Breast epithelium (tissue), 4 donors: Measurements from ENCODE around the gene HOXC13. TPM values are rescaled to one million over a fixed set of nuclear protein-coding genes. Genes with fewer than 3 reads are reported as not detected.

Source experiments
- DNase-seq, 2 donors: peaks; one replicate each; pipeline ENCODE4 v3.0.0-alpha.2; 2019; ENCODE audit warnings: low spot score in 2 of 2
- H3K27ac ChIP-seq, 2 donors: fragments of 200-600 bp; sonication (generic) in 1 of 2; one replicate each; pipeline ENCODE4 v1.5.1; 2016 to 2019; ENCODE audit warnings: mild to moderate bottlenecking in 1 of 2
- H3K27me3 ChIP-seq, 2 donors: fragments of 200-600 bp; sonication (generic) in 1 of 2; one replicate each; pipeline versions ENCODE4 v1.5.1 to v1.6.0; 2017 to 2019; ENCODE audit warnings: control low read depth in 1 of 2, mild to moderate bottlenecking in 1 of 2
- H3K36me3 ChIP-seq: fragments of 200-600 bp; one replicate; pipeline ENCODE4 v1.5.1; 2019
- H3K4me1 ChIP-seq, 2 donors: fragments of 200-600 bp; sonication (generic); one replicate each; pipeline ENCODE4 v1.5.1; 2016 to 2019; ENCODE audit warnings: control low read depth in 1 of 2
- H3K4me3 ChIP-seq, 3 donors: fragments of 200-600 bp; sonication (generic); 1 replicate in 2 of 3; 2 replicates in 1 of 3; pipeline ENCODE4 v1.5.1; 2016 to 2019; ENCODE audit warnings: mild to moderate bottlenecking in 3 of 3, moderate library complexity in 2 of 3
- H3K9me3 ChIP-seq, 2 donors: fragments of 200-600 bp; sonication (generic) in 1 of 2; one replicate each; pipeline ENCODE4 v1.5.1; 2016 to 2019; ENCODE audit warnings: control low read depth in 1 of 2
- CTCF ChIP-seq, 3 donors: fragments of 450-650 bp; IDR thresholded peaks; one replicate each; pipeline ENCODE4 v1.5.1; 2016 to 2017; ENCODE audit warnings: antibody characterized with exemption in 3 of 3, mild to moderate bottlenecking in 3 of 3, moderate library complexity in 3 of 3
- POLR2A ChIP-seq: fragments of 450-650 bp; IDR thresholded peaks from one replicate; pipeline ENCODE4 v1.6.1; 2016; ENCODE audit warnings: antibody characterized with exemption, mild to moderate bottlenecking, moderate library complexity
- POLR2AphosphoS5 ChIP-seq, 3 donors: sonication (generic); formaldehyde crosslinking; IDR thresholded peaks; one replicate each; pipeline ENCODE4 v1.6.1; 2017; ENCODE audit warnings: antibody characterized with exemption in 3 of 3
- intact Hi-C: fragments of 100-400 bp; cut with DNase I; formaldehyde crosslinking; loops from one replicate; pipeline ENCODE4 v1.15.1; 2023; ENCODE audit warnings: low total_unique reads
- total RNA-seq, 3 donors: library from RNA; depleted of rRNA; stranded (reverse); fragments of >200 nt; gene quantifications; one replicate each; pipeline ENCODE4 v1.1.0, GENCODE V29; 2016

Gene HOXC13
- total RNA-seq, 3 donors from 2014 or later, result 0.98 to 1.0 TPM; not detected in 1

- intact Hi-C loops, result no loop called here
- H3K36me3 ChIP-seq, result no peaks in the 10 kb centered on the region
- no peak for DNase-seq
- H3K27ac ChIP-seq, result no peak overlapping the region
- no peaks in the 10 kb centered on the region for H3K9me3 ChIP-seq
- TF ChIP-seq POLR2A (no peak), POLR2AphosphoS5 (IDR thresholded peaks at IDR 0.05) (no peak)
- H3K4me1 ChIP-seq, result no peaks in the 10 kb centered on the region
- H3K27me3 ChIP-seq, result peaks cover 22 to 92% of the 10 kb centered on the region in 2 donors
- H3K4me3 ChIP-seq, result peak overlapping the region in 1 of 3 donors; percentile 11
Measured at GRCh38 chr12:53951577-53952334, 13.1 kb downstream of the HOXC13 start.

- DNase-seq, result no peak
- H3K27ac ChIP-seq, result no peak overlapping the region
- intact Hi-C loops, result no loop called here
- no peak overlapping the region for H3K4me3 ChIP-seq
- H3K27me3 ChIP-seq, result peaks cover 19 to 94% of the 10 kb centered on the region in 2 donors
- TF ChIP-seq CTCF (IDR thresholded peaks at IDR 0.05) (no peak), POLR2A (no peak), POLR2AphosphoS5 (IDR thresholded peaks at IDR 0.05) (no peak)
- no peaks in the 10 kb centered on the region for H3K9me3 ChIP-seq
- no peaks in the 10 kb centered on the region for H3K36me3 ChIP-seq
- no peaks in the 10 kb centered on the region for H3K4me1 ChIP-seq
Measured at GRCh38 chr12:53952335-53952694, 13.7 kb downstream of the HOXC13 start.

- intact Hi-C loops, result no loop called here
- Histone ChIP-seq H3K27ac (no peak overlapping the region), H3K4me1 (no peaks in the 10 kb centered on the region), H3K4me3 (no peak overlapping the region), H3K27me3 (peaks cover 26 to 95% of the 10 kb centered on the region in 2 donors), H3K9me3 (no peaks in the 10 kb centered on the region), H3K36me3 (no peaks in the 10 kb centered on the region)
- TF ChIP-seq POLR2A (no peak), CTCF (IDR thresholded peaks at IDR 0.05) (no peak), POLR2AphosphoS5 (IDR thresholded peaks at IDR 0.05) (no peak)
- DNase-seq, result no peak
Measured at GRCh38 chr12:53952871-53953734, 14.5 kb downstream of the HOXC13 start.

GRCh38 chr12:53953831-53954693, 15.4 kb downstream of the HOXC13 start:
- no peak for DNase-seq
- TF ChIP-seq POLR2A, result no peak
- TF ChIP-seq CTCF (IDR thresholded peaks at IDR 0.05), result no peak
- no peak for TF ChIP-seq POLR2AphosphoS5 (IDR thresholded peaks at IDR 0.05)
- H3K4me1 ChIP-seq, result no peaks in the 10 kb centered on the region
- no peak overlapping the region for H3K4me3 ChIP-seq
- H3K27ac ChIP-seq, result no peak overlapping the region
- no peaks in the 10 kb centered on the region for H3K9me3 ChIP-seq
- no peaks in the 10 kb centered on the region for H3K36me3 ChIP-seq
- intact Hi-C loops, result no loop called here
- peaks cover 26 to 99% of the 10 kb centered on the region in 2 donors for H3K27me3 ChIP-seq

GRCh38 chr12:53954694-53955035, 16.0 kb downstream of the HOXC13 start, which contains the start of gene HOXC12:
HOXC12 (plus strand) TSS chr12:53954903; CDS start chr12:53954930, 27 bp downstream.
- H3K27me3 ChIP-seq, result peaks cover 26 to 99% of the 10 kb centered on the region in 2 donors
- no peaks in the 10 kb centered on the region for H3K36me3 ChIP-seq
- no peaks in the 10 kb centered on the region for H3K9me3 ChIP-seq
- H3K4me3 ChIP-seq, result peak within 1 kb of the TSS in 2 of 3 donors; percentile 13 to 42
- no peaks in the 10 kb centered on the region for H3K4me1 ChIP-seq
- DNase-seq, result no peak
- no peak within 1 kb of the TSS for H3K27ac ChIP-seq
- TF ChIP-seq POLR2A, result no peak
- no peak for TF ChIP-seq CTCF (IDR thresholded peaks at IDR 0.05)
- no peak for TF ChIP-seq POLR2AphosphoS5 (IDR thresholded peaks at IDR 0.05)
- intact Hi-C loops, result no loop called here
